B cell (primary cell): ENCODE measurements around the gene ACTC1. TPM values are rescaled to one million over a fixed set of nuclear protein-coding genes. Genes with fewer than 3 reads are reported as not detected.

Source experiments
- ATAC-seq: fragments of 200-7000 bp; cut with Tn5 transposase; one replicate; pipeline ENCODE4 v1.10.0; 2021; ENCODE audit warnings: low read depth, mild to moderate bottlenecking, moderate number of reproducible peaks, moderate library complexity
- CTCF ChIA-PET: fragments of 350-600 bp; sonication (Branson Sonifier 250); formaldehyde crosslinking; loops from one replicate; lab custom pipeline; 2021; ENCODE audit warnings: antibody characterized with exemption, inconsistent platforms; lab: Charles Lee
- POLR2A ChIA-PET: fragments of 350-600 bp; sonication (Branson Sonifier 250); formaldehyde crosslinking; loops from one replicate; lab custom pipeline; 2021; ENCODE audit warnings: antibody characterized with exemption; lab: Charles Lee
- DNase-seq: peaks from one replicate; pipeline ENCODE4 v3.0.0; 2013
- H2AFZ ChIP-seq: 2 replicates; pipeline ENCODE4 v1.6.1; 2012; ENCODE audit warnings: mild to moderate bottlenecking, low read depth, low read length; ENCODE audit not compliant: insufficient read depth, poor library complexity, severe bottlenecking
- H3K27ac ChIP-seq, 2 donors: 1 replicate in 1 of 2; 2 replicates in 1 of 2; pipeline ENCODE4 v1.5.1; 2012 to 2013; ENCODE audit warnings: low read length in 2 of 2, mild to moderate bottlenecking in 2 of 2, moderate library complexity in 1 of 2
- H3K27me3 ChIP-seq, 4 experiments: fragments of 200-600 bp in 1 of 4; sonication (generic) in 1 of 4; replicated peaks in 1 of 4; 1 replicate in 2 of 4; 2 replicates in 2 of 4; pipeline versions ENCODE4 v1.6.1 to v1.7.0; 2013 to 2016; ENCODE audit warnings: low read length in 3 of 4, mild to moderate bottlenecking in 2 of 4, mixed read lengths in 1 of 4, moderate library complexity in 1 of 4; ENCODE audit not compliant: insufficient read depth in 4 of 4, control insufficient read depth in 3 of 4; ENCODE audit errors: control extremely low read depth in 1 of 4
- H3K36me3 ChIP-seq, 2 experiments: replicated peaks in 1 of 2; 1 replicate in 1 of 2; 2 replicates in 1 of 2; pipeline versions ENCODE4 v1.6.1 to v1.7.1; 2013; ENCODE audit warnings: low read length in 1 of 2; ENCODE audit not compliant: insufficient read depth in 2 of 2, control insufficient read depth in 1 of 2; ENCODE audit errors: control extremely low read depth in 1 of 2, extremely low read depth in 1 of 2
- H3K4me1 ChIP-seq, 2 donors: fragments of 200-600 bp in 1 of 2; sonication (generic) in 1 of 2; 1 replicate in 1 of 2; 2 replicates in 1 of 2; pipeline versions ENCODE4 v1.5.1 to v1.6.1; 2013 to 2017; ENCODE audit warnings: low read length in 2 of 2; ENCODE audit not compliant: control insufficient read depth in 2 of 2, insufficient read depth in 2 of 2
- H3K4me2 ChIP-seq: replicated peaks from 2 replicates; pipeline ENCODE3; 2012; ENCODE audit warnings: mild to moderate bottlenecking, low read depth, low read length; ENCODE audit not compliant: poor library complexity, severe bottlenecking
- H3K4me3 ChIP-seq, 5 experiments: fragments of 200-600 bp in 1 of 5; sonication (generic) in 1 of 5; 1 replicate in 3 of 5; 2 replicates in 2 of 5; pipeline versions ENCODE4 v1.5.1 to v1.7.0; 2011 to 2016; ENCODE audit warnings: low read length in 4 of 5, mild to moderate bottlenecking in 4 of 5, low read depth in 2 of 5, control low read depth in 1 of 5, moderate library complexity in 1 of 5; ENCODE audit not compliant: insufficient read depth in 1 of 5; ENCODE audit errors: control extremely low read depth in 1 of 5, extremely low read depth in 1 of 5
- H3K79me2 ChIP-seq: fragments of 200-600 bp; sonication (generic); one replicate; pipeline ENCODE4 v1.6.0; 2016; ENCODE audit warnings: low read length; ENCODE audit not compliant: control insufficient read depth, insufficient read depth
- H3K9ac ChIP-seq: fragments of 200-600 bp; sonication (generic); 2 replicates; pipeline ENCODE4 v1.6.1; 2017; ENCODE audit warnings: mild to moderate bottlenecking, low read length, moderate library complexity
- H3K9me3 ChIP-seq, 3 donors: one replicate each; pipeline versions ENCODE4 v1.6.1 to v1.7.1; 2013; ENCODE audit warnings: low read length in 2 of 3; ENCODE audit not compliant: control insufficient read depth in 2 of 3, insufficient read depth in 1 of 3; ENCODE audit errors: control extremely low read depth in 1 of 3
- H4K20me1 ChIP-seq: 2 replicates; pipeline ENCODE4 v1.6.0; 2012; ENCODE audit warnings: mild to moderate bottlenecking, low read length; ENCODE audit not compliant: insufficient read depth, control insufficient read depth, poor library complexity, severe bottlenecking
- H3K27ac Mint-ChIP-seq: one replicate; pipeline ENCODE4 v1.8.0; 2021; ENCODE audit warnings: mixed read lengths
- H3K27me3 Mint-ChIP-seq: one replicate; pipeline ENCODE4 v1.8.0; 2021; ENCODE audit warnings: mixed read lengths
- H3K4me1 Mint-ChIP-seq: one replicate; pipeline ENCODE4 v1.8.0; 2021; ENCODE audit warnings: mixed read lengths
- H3K4me3 Mint-ChIP-seq: one replicate; pipeline ENCODE4 v1.8.0; 2021; ENCODE audit warnings: mixed read lengths
- H3K9me3 Mint-ChIP-seq: one replicate; pipeline ENCODE4 v1.8.0; 2022; ENCODE audit warnings: mixed read lengths; ENCODE audit not compliant: insufficient read depth
- EZH2 ChIP-seq: IDR thresholded peaks from 2 replicates; pipeline ENCODE4 v1.6.1; 2012; ENCODE audit warnings: borderline replicate concordance, low read depth, mild to moderate bottlenecking, moderate library complexity, low read length; ENCODE audit not compliant: insufficient read depth, poor library complexity, severe bottlenecking
- WGBS: methylation state at CpG from one replicate; pipeline ENCODE4 v1.1.5; 2013; ENCODE audit warnings: missing lambda C conversion rate; ENCODE audit not compliant: insufficient coverage; 5-methylcytosine and 5-hydroxymethylcytosine counted together
- intact Hi-C: fragments of 100-400 bp; cut with micrococcal nuclease; formaldehyde crosslinking; loops from one replicate; pipeline ENCODE4 v1.10.0; 2022
- polyA plus RNA-seq: library from polyadenylated mRNA; depleted of rRNA; stranded (reverse); fragments of >200 nt; gene quantifications from 2 replicates; pipeline ENCODE4 v1.2.3, GENCODE V29; 2012
- total RNA-seq, 2 donors: library from RNA; stranded (reverse); fragments of 120-200 nt in 1 of 2; gene quantifications; 1 replicate in 1 of 2; 2 replicates in 1 of 2; pipeline versions ENCODE4 v1.2.3 to v1.2.4, GENCODE V29; 2013 to 2022
- TF ChIP-seq, protein P1 (sequence below): fragments of 200-600 bp; IDR thresholded peaks from one replicate; pipeline ENCODE4 v1.8.0; 2022; ENCODE audit warnings: antibody characterized with exemption, mild to moderate bottlenecking

ACTC1 gene
- total and polyA plus RNA-seq, 2 donors (not counting 1 experiment from before 2014, with no cell fraction given) = not detected

- Histone ChIP-seq H3K36me3 (no peaks in the 10 kb centered on the region), H2AFZ (no peak overlapping the region), H3K79me2 (no peaks in the 10 kb centered on the region), H3K27me3 (peaks cover 0 to 13% (median 10%) of the 10 kb centered on the region in 4 experiments), H4K20me1 (no peaks in the 10 kb centered on the region), H3K4me2 (no peak overlapping the region), H3K27ac (no peak overlapping the region), H3K9ac (no peak overlapping the region), H3K9me3 (peaks cover 0 to 12% (median 0%) of the 10 kb centered on the region in 3 donors), H3K4me3 (no peak overlapping the region), H3K4me1 (no peaks in the 10 kb centered on the region)
- CTCF ChIA-PET = no interaction called here
- no peaks in the 10 kb centered on the region for H3K9me3 Mint-ChIP-seq
- H3K4me1 Mint-ChIP-seq = peaks cover 3% of the 10 kb centered on the region
- intact Hi-C loops = no loop called here
- peaks cover 44% of the 10 kb centered on the region for H3K27me3 Mint-ChIP-seq
- TF ChIP-seq, protein P1, sequence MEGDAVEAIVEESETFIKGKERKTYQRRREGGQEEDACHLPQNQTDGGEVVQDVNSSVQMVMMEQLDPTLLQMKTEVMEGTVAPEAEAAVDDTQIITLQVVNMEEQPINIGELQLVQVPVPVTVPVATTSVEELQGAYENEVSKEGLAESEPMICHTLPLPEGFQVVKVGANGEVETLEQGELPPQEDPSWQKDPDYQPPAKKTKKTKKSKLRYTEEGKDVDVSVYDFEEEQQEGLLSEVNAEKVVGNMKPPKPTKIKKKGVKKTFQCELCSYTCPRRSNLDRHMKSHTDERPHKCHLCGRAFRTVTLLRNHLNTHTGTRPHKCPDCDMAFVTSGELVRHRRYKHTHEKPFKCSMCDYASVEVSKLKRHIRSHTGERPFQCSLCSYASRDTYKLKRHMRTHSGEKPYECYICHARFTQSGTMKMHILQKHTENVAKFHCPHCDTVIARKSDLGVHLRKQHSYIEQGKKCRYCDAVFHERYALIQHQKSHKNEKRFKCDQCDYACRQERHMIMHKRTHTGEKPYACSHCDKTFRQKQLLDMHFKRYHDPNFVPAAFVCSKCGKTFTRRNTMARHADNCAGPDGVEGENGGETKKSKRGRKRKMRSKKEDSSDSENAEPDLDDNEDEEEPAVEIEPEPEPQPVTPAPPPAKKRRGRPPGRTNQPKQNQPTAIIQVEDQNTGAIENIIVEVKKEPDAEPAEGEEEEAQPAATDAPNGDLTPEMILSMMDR = no peak
- no peak for TF ChIP-seq EZH2
- DNase-seq = no peak
- POLR2A ChIA-PET = no interaction called here
- H3K27ac Mint-ChIP-seq = no peak overlapping the region
- WGBS = 82% methylated on average over 3 of the region's 4 CpGs
- H3K4me3 Mint-ChIP-seq = no peak overlapping the region
- ATAC-seq = no peak
Observed at GRCh38 chr15:34749691-34750090, 45.7 kb downstream of the ACTC1 start.

Other genes with a start within 250 kb of the ACTC1 start
- 75.5 and 77.1 TPM in 2 replicates for gene GOLGA8B, start 211.9 kb downstream of the ACTC1 start, total RNA-seq
- 200 and 426 TPM in 2 replicates for gene GOLGA8B, start 211.9 kb downstream of the ACTC1 start, polyA plus RNA-seq
- not detected in 2 replicates for gene GJD2, start 40.6 kb downstream of the ACTC1 start, total RNA-seq
- not detected in 2 replicates for gene GJD2, start 40.6 kb downstream of the ACTC1 start, polyA plus RNA-seq
- gene AQR, start 174.2 kb upstream of the ACTC1 start, total RNA-seq = 41.7 and 46.6 TPM in 2 replicates
- 24.2 and 26.4 TPM in 2 replicates for gene AQR, start 174.2 kb upstream of the ACTC1 start, polyA plus RNA-seq
- 45.8 and 49.3 TPM in 2 replicates for gene ZNF770, start 192.7 kb upstream of the ACTC1 start, total RNA-seq
- gene ZNF770, start 192.7 kb upstream of the ACTC1 start, polyA plus RNA-seq = 10.1 and 13.1 TPM in 2 replicates